ENCODE data around the gene ARHGAP15.

DNA sequence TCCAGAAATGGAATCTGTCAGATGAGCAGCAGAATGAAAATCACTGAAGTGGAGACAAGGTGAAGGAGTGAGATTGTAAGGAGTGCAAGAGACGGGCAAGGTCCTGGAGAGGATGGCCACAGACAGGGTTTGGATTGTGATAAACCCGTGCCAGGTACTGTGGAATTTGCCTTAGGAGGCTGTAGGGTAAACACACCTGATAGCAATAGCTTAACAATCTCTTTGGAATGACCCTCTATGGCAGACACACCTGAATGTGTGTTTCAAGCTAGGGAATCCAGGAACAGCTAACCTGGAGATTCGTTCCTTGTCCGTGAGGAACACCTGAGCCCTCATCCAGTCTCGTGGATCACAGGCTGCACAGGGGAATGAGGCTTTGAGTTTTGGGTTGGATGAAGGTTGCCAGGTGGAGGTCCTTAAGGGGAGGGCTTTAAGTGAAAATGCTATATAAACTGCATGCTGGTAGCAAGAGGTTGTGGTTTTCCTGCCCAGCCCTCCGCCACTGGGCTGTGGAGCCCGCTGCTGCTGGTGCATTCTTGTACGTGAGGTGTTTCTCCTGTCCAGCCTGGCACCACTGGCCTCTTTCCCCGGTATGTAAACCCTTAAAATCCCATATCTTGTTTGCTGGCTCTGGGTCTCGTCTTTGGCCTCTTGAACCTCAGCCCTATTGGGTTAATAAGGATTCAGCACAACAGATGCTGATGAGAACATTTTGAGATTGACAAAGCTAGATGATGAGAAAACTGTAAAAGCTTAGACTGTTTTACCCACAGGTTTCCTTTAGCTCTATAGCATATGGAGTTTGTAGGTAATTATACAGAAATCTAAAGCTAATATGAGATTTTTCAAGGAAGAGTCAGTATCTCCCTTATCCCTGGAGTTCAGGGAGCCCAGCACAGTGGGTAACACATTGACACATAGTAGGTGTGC is 117.9 kb downstream of the ARHGAP15 start:
- TF ChIP-seq ZNF274 (IDR thresholded peaks at IDR 0.05; ENCODE audit: low read depth, low read length) (no peak), YY1 (IDR thresholded peaks at IDR 0.05; ENCODE audit: insufficient read depth, insufficient read length) (no peak), SUZ12 (IDR thresholded peaks at IDR 0.05; ENCODE audit: extremely low read depth, insufficient read depth, insufficient read length) (no peak)

Measured in NT2/D1 (cell line).